ENCODE measurements around the gene WNT5A.

- TF ChIP-seq, protein P1, sequence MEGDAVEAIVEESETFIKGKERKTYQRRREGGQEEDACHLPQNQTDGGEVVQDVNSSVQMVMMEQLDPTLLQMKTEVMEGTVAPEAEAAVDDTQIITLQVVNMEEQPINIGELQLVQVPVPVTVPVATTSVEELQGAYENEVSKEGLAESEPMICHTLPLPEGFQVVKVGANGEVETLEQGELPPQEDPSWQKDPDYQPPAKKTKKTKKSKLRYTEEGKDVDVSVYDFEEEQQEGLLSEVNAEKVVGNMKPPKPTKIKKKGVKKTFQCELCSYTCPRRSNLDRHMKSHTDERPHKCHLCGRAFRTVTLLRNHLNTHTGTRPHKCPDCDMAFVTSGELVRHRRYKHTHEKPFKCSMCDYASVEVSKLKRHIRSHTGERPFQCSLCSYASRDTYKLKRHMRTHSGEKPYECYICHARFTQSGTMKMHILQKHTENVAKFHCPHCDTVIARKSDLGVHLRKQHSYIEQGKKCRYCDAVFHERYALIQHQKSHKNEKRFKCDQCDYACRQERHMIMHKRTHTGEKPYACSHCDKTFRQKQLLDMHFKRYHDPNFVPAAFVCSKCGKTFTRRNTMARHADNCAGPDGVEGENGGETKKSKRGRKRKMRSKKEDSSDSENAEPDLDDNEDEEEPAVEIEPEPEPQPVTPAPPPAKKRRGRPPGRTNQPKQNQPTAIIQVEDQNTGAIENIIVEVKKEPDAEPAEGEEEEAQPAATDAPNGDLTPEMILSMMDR (IDR thresholded peaks at IDR 0.05) = no peak
- no peak for TF ChIP-seq POLR2A (IDR thresholded peaks at IDR 0.05)
Observed at GRCh38 chr3:55516392-55517030, 29.4 kb upstream of the WNT5A start.

All from right lobe of liver (tissue), 4 donors.